HG03378 (cell line): Measurements from ENCODE around the gene SLC7A10.
"Not testable (repeated sequence)": the region's sequence is repeated elsewhere in the genome, so short reads cannot be mapped to it uniquely, and the experiment has no call there.

Experiments
- ATAC-seq: cut with Tn5 transposase; IDR thresholded peaks from one replicate; pipeline ENCODE4 v1.9.1; 2021; ENCODE audit warnings: mild to moderate bottlenecking, moderate library complexity; ENCODE audit not compliant: unreplicated experiment

The SLC7A10 gene

GRCh38 chr19:33239223-33239975 lies 13.7 kb upstream of the SLC7A10 start:
- ATAC-seq: no peak

GRCh38 chr19:33238481-33239149 lies 13.0 kb upstream of the SLC7A10 start:
- ATAC-seq: no peak

GRCh38 chr19:33236696-33237390 lies 11.2 kb upstream of the SLC7A10 start:
- ATAC-seq: no peak

- no peak for ATAC-seq
These were observed 10.3 kb upstream of the SLC7A10 start for GRCh38 chr19:33235996-33236350.

- ATAC-seq: peak; percentile 93
These were observed 9.8 kb upstream of the SLC7A10 start for GRCh38 chr19:33235269-33235995.

- ATAC-seq: no peak
These were observed 9.1 kb upstream of the SLC7A10 start for GRCh38 chr19:33234736-33235135.

- no peak for ATAC-seq
These were observed 8.4 kb upstream of the SLC7A10 start for GRCh38 chr19:33234092-33234491.

- ATAC-seq: no peak
These were observed 7.6 kb upstream of the SLC7A10 start for GRCh38 chr19:33233056-33233873.

GRCh38 chr19:33232656-33233055 lies 7.0 kb upstream of the SLC7A10 start:
- no peak for ATAC-seq

GRCh38 chr19:33231511-33231910 lies 5.9 kb upstream of the SLC7A10 start:
- no peak for ATAC-seq

- ATAC-seq: no peak
These were observed 4.3 kb upstream of the SLC7A10 start for GRCh38 chr19:33229962-33230361.

- no peak for ATAC-seq
These were observed 2.4 kb upstream of the SLC7A10 start for GRCh38 chr19:33227870-33228599.

- no peak for ATAC-seq
These were observed 1.6 kb upstream of the SLC7A10 start for GRCh38 chr19:33227242-33227650.

- ATAC-seq: no peak
These were observed 1.0 kb upstream of the SLC7A10 start for GRCh38 chr19:33226550-33227241.

GRCh38 chr19:33224694-33225457 lies 774 bp downstream of the SLC7A10 start:
- no peak for ATAC-seq

- ATAC-seq: not testable (repeated sequence)
These were observed 3.4 kb downstream of the SLC7A10 start for GRCh38 chr19:33222255-33222654.

- no peak for ATAC-seq
These were observed 4.0 kb downstream of the SLC7A10 start for GRCh38 chr19:33221638-33222037.

GRCh38 chr19:33220735-33221134 lies 4.9 kb downstream of the SLC7A10 start:
- ATAC-seq: no peak
